CD14-positive monocyte (primary cell): ENCODE measurements around the gene LOXHD1. TPM values are rescaled to one million over a fixed set of nuclear protein-coding genes. Genes with fewer than 3 reads are reported as not detected.

Source experiments
- DNase-seq, 3 donors: peaks; one replicate each; pipeline ENCODE4 v3.0.0-alpha.2; 2011 to 2022
- H2AFZ ChIP-seq: 2 replicates; pipeline ENCODE4 v1.6.0; 2012; ENCODE audit warnings: mild to moderate bottlenecking, low read depth, low read length, inconsistent platforms; ENCODE audit not compliant: insufficient read depth, poor library complexity, severe bottlenecking
- H3K27ac ChIP-seq, 2 donors: 1 replicate in 1 of 2; 2 replicates in 1 of 2; pipeline ENCODE4 v1.5.1; 2012 to 2013; ENCODE audit warnings: low read length in 2 of 2, control low read depth in 1 of 2, inconsistent platforms in 1 of 2, low read depth in 1 of 2, mild to moderate bottlenecking in 1 of 2
- H3K27me3 ChIP-seq, 2 donors: one replicate each; pipeline versions ENCODE4 v1.6.0 to v1.6.1; 2011 to 2013; ENCODE audit warnings: low read length in 2 of 2; ENCODE audit not compliant: control insufficient read depth in 2 of 2, insufficient read depth in 2 of 2
- H3K36me3 ChIP-seq, 2 donors: replicated peaks in 1 of 2; 1 replicate in 1 of 2; 2 replicates in 1 of 2; pipeline versions ENCODE4 v1.5.1 to v1.6.1; 2012 to 2013; ENCODE audit warnings: low read length in 2 of 2, control low read depth in 1 of 2, inconsistent platforms in 1 of 2, mild to moderate bottlenecking in 1 of 2; ENCODE audit not compliant: insufficient read depth in 2 of 2, control insufficient read depth in 1 of 2
- H3K4me1 ChIP-seq, 2 donors: 1 replicate in 1 of 2; 2 replicates in 1 of 2; pipeline versions ENCODE4 v1.5.1 to v1.6.1; 2012 to 2013; ENCODE audit warnings: low read length in 2 of 2, control low read depth in 1 of 2, inconsistent platforms in 1 of 2, mild to moderate bottlenecking in 1 of 2, moderate library complexity in 1 of 2; ENCODE audit not compliant: insufficient read depth in 2 of 2, control insufficient read depth in 1 of 2
- H3K4me2 ChIP-seq: replicated peaks from 2 replicates; pipeline ENCODE3; 2012; ENCODE audit warnings: low read length, moderate library complexity, mild to moderate bottlenecking; ENCODE audit not compliant: poor library complexity, severe bottlenecking; ENCODE audit errors: extremely low read depth
- H3K4me3 ChIP-seq, 3 experiments: fragments of 200-600 bp in 1 of 3; sonication (generic) in 1 of 3; replicated peaks in 1 of 3; 1 replicate in 2 of 3; 2 replicates in 1 of 3; pipeline ENCODE4 v1.5.1; 2011 to 2013; ENCODE audit warnings: low read length in 3 of 3, mild to moderate bottlenecking in 3 of 3, control low read depth in 2 of 3, low read depth in 2 of 3, inconsistent platforms in 1 of 3, moderate library complexity in 1 of 3
- H3K79me2 ChIP-seq: 2 replicates; pipeline ENCODE4 v1.6.0; 2012; ENCODE audit warnings: mild to moderate bottlenecking, control low read depth, inconsistent platforms, low read length, moderate library complexity; ENCODE audit not compliant: insufficient read depth
- H3K9ac ChIP-seq: 2 replicates; pipeline ENCODE4 v1.6.0; 2017; ENCODE audit warnings: low read length, mild to moderate bottlenecking; ENCODE audit not compliant: insufficient read depth, poor library complexity, severe bottlenecking
- H3K9me3 ChIP-seq, 2 donors: replicated peaks in 1 of 2; 1 replicate in 1 of 2; 2 replicates in 1 of 2; pipeline versions ENCODE4 v1.5.1 to v1.6.1; 2012 to 2013; ENCODE audit warnings: low read length in 2 of 2, control low read depth in 1 of 2; ENCODE audit not compliant: control insufficient read depth in 1 of 2, insufficient read depth in 1 of 2
- H4K20me1 ChIP-seq: 2 replicates; pipeline ENCODE4 v1.6.0; 2012; ENCODE audit warnings: mild to moderate bottlenecking, low read length, control low read depth, moderate library complexity; ENCODE audit not compliant: insufficient read depth
- H3K27ac Mint-ChIP-seq, 7 donors: one replicate each; pipeline ENCODE4 v1.8.0; 2020; ENCODE audit warnings: mild to moderate bottlenecking in 7 of 7, mixed read lengths in 7 of 7, moderate library complexity in 6 of 7, inconsistent platforms in 2 of 7
- H3K27me3 Mint-ChIP-seq, 3 donors: one replicate each; pipeline ENCODE4 v1.8.0; 2021 to 2022; ENCODE audit warnings: low read depth in 3 of 3, mild to moderate bottlenecking in 3 of 3, mixed read lengths in 3 of 3, moderate library complexity in 3 of 3, inconsistent platforms in 1 of 3
- H3K36me3 Mint-ChIP-seq, 2 donors: one replicate each; pipeline ENCODE4 v1.8.0; 2020; ENCODE audit warnings: mixed read lengths in 2 of 2, inconsistent platforms in 1 of 2, mild to moderate bottlenecking in 1 of 2
- H3K4me1 Mint-ChIP-seq: one replicate; pipeline ENCODE4 v1.8.0; 2020; ENCODE audit warnings: mild to moderate bottlenecking, mixed read lengths
- H3K4me3 Mint-ChIP-seq, 2 donors: one replicate each; pipeline ENCODE4 v1.8.0; 2020; ENCODE audit warnings: mild to moderate bottlenecking in 2 of 2, mixed read lengths in 2 of 2, moderate library complexity in 1 of 2
- H3K9me3 Mint-ChIP-seq, 7 donors: one replicate each; pipeline ENCODE4 v1.8.0; 2020 to 2022; ENCODE audit warnings: mixed read lengths in 7 of 7, mild to moderate bottlenecking in 6 of 7, moderate library complexity in 6 of 7, inconsistent platforms in 2 of 7
- WGBS: methylation state at CpG from one replicate; pipeline ENCODE4 v1.1.5; 2013; ENCODE audit warnings: missing lambda C conversion rate; ENCODE audit not compliant: insufficient coverage; 5-methylcytosine and 5-hydroxymethylcytosine counted together
- intact Hi-C, 2 donors: fragments of 100-400 bp; cut with micrococcal nuclease; formaldehyde crosslinking; loops; one replicate each; pipeline versions ENCODE4 v1.15.0 to v1.15.1; 2023
- polyA plus RNA-seq, 3 donors: library from polyadenylated mRNA; depleted of rRNA in 1 of 3; unstranded in 2 of 3; stranded (reverse) in 1 of 3; fragments of 300-500 nt in 2 of 3; fragments of >200 nt in 1 of 3; fragmentation: Illumina TruSeq in 2 of 3; gene quantifications; 1 replicate in 2 of 3; 2 replicates in 1 of 3; pipeline ENCODE4 v1.2.3, GENCODE V29; 2012 to 2021
- TF ChIP-seq, protein P1 (sequence below): fragments of 200-600 bp; IDR thresholded peaks from one replicate; pipeline ENCODE4 v1.8.0; 2022; ENCODE audit warnings: antibody characterized with exemption, mild to moderate bottlenecking

Gene LOXHD1
- polyA plus RNA-seq, 3 donors: 0.33 to 10.9 (median 0.61) TPM

DNA sequence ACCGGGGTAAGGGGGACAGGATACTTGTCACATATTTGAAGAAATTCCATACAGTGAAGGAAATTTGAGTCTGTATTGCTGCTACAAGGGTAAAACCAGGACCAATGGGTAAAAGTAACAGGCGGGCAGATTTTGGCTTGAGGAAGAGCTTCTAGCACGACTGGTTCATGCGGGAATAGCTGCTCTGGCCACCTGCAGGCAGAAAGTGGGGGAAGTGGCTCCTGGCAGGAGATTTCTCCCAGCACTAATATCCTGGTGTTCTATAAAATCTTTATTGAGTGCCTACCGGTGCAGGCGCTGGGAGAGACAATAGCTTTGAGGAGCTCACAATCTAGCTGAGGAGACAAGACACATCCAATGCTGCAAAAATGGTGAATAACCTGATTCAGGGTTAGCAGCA is 198.5 kb downstream of the LOXHD1 start:
- Histone ChIP-seq H3K9me3 (no peaks in the 10 kb centered on the region), H3K4me1 (no peaks in the 10 kb centered on the region), H4K20me1 (no peaks in the 10 kb centered on the region), H2AFZ (no peak overlapping the region), H3K4me3 (no peak overlapping the region), H3K4me2 (no peak overlapping the region), H3K9ac (no peak overlapping the region), H3K27ac (no peak overlapping the region), H3K79me2 (no peaks in the 10 kb centered on the region), H3K36me3 (no peaks in the 10 kb centered on the region), H3K27me3 (no peaks in the 10 kb centered on the region)
- Mint-ChIP-seq H3K27ac (no peak overlapping the region), H3K4me3 (no peak overlapping the region), H3K36me3 (no peaks in the 10 kb centered on the region), H3K4me1 (no peaks in the 10 kb centered on the region), H3K27me3 (peaks cover 8 to 16% (median 9%) of the 10 kb centered on the region in 3 donors), H3K9me3 (peaks cover 0 to 3% (median 0%) of the 10 kb centered on the region in 7 donors)
- no peak for DNase-seq
- WGBS: no CpG with 5 or more reads among the region's 6 CpGs
- intact Hi-C loops: no loop called here
- TF ChIP-seq, protein P1, sequence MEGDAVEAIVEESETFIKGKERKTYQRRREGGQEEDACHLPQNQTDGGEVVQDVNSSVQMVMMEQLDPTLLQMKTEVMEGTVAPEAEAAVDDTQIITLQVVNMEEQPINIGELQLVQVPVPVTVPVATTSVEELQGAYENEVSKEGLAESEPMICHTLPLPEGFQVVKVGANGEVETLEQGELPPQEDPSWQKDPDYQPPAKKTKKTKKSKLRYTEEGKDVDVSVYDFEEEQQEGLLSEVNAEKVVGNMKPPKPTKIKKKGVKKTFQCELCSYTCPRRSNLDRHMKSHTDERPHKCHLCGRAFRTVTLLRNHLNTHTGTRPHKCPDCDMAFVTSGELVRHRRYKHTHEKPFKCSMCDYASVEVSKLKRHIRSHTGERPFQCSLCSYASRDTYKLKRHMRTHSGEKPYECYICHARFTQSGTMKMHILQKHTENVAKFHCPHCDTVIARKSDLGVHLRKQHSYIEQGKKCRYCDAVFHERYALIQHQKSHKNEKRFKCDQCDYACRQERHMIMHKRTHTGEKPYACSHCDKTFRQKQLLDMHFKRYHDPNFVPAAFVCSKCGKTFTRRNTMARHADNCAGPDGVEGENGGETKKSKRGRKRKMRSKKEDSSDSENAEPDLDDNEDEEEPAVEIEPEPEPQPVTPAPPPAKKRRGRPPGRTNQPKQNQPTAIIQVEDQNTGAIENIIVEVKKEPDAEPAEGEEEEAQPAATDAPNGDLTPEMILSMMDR: no peak

DNA sequence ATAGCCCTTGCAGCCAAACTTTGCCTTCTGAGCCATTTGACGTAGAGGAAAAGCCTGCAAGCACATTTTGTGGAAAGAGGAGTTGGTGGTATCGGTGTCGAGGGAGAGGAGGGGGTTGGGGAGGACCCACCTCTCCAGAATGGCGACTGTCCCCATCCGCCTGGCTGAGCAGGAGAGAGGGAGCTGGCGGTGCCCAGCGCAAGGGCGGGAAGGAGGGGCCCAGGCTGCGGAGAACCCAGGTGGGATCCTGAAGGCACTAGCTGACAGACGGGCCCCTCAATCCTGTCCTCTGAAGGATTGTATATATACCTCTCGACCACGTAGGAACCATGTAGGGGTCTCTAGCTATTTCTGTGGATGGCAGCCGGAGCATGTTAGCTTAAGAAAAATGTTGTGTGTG is 200.3 kb downstream of the LOXHD1 start:
- H3K36me3 Mint-ChIP-seq: no peaks in the 10 kb centered on the region
- Histone ChIP-seq H3K27me3 (no peaks in the 10 kb centered on the region), H3K4me1 (no peaks in the 10 kb centered on the region), H3K9ac (no peak overlapping the region), H3K9me3 (no peaks in the 10 kb centered on the region), H2AFZ (no peak overlapping the region), H3K27ac (no peak overlapping the region), H3K4me2 (no peak overlapping the region), H3K4me3 (no peak overlapping the region), H3K79me2 (no peaks in the 10 kb centered on the region), H4K20me1 (no peaks in the 10 kb centered on the region), H3K36me3 (no peaks in the 10 kb centered on the region)
- no peak overlapping the region for H3K4me3 Mint-ChIP-seq
- intact Hi-C loops: no loop called here
- H3K27me3 Mint-ChIP-seq: peaks cover 7 to 13% (median 8%) of the 10 kb centered on the region in 3 donors
- H3K4me1 Mint-ChIP-seq: no peaks in the 10 kb centered on the region
- TF ChIP-seq, protein P1: no peak
- no peak for DNase-seq
- peaks cover 0 to 4% (median 0%) of the 10 kb centered on the region in 7 donors for H3K9me3 Mint-ChIP-seq
- no peak overlapping the region for H3K27ac Mint-ChIP-seq
- 98% methylated on average over 10 of the region's 13 CpGs for WGBS
